ENCODE data around the gene VPS13A. TPM values are rescaled to one million over a fixed set of nuclear protein-coding genes. Genes with fewer than 3 reads are reported as not detected.
"Not testable (repeated sequence)": the region's sequence is repeated elsewhere in the genome, so short reads cannot be mapped to it uniquely, and the experiment has no call there.

The VPS13A gene
- total RNA-seq, 1 donor from 2014 or later: 36.2 TPM

- ATAC-seq: no peak
- DNase-seq (ENCODE audit: missing footprints): no peak
- intact Hi-C loops (cut with DNase I): no loop called here
These were observed 100.4 kb downstream of the VPS13A start for GRCh38 chr9:77277719-77278118.

GRCh38 chr9:77283991-77284390, 106.7 kb downstream of the VPS13A start:
- ATAC-seq (no peak), DNase-seq (ENCODE audit: missing footprints) (no peak)
- intact Hi-C loops (cut with DNase I): no loop called here

DNA sequence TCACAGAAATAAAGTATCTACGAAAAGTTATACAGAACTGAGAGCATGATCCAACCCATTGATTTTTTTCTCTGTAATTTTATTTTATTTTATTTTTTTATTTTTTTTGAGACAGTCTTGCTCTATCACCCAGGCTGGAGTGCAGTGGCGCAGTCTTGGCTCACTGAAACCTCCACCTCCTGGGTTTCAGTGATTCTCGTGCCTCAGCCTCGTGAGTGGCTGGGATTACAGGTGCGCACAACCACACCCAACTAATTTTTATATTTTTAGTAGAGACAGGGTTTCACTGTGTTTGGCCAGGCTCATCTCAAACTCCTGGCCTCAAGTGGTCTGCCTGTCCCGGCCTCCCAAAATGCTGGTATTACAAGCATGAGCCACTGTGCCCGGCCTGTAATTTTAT, 107.3 kb downstream of the VPS13A start:
- ATAC-seq: no peak
- DNase-seq (ENCODE audit: missing footprints): no peak
- intact Hi-C loops (cut with DNase I): no loop called here

- DNase-seq (ENCODE audit: missing footprints) (no peak), ATAC-seq (no peak)
- intact Hi-C loops (cut with DNase I): no loop called here
These were observed 113.0 kb downstream of the VPS13A start for GRCh38 chr9:77290373-77290772.

GRCh38 chr9:77291714-77292113, 114.4 kb downstream of the VPS13A start:
- intact Hi-C loops (cut with DNase I): no loop called here
- DNase-seq (ENCODE audit: missing footprints) (no peak), ATAC-seq (no peak)

DNA sequence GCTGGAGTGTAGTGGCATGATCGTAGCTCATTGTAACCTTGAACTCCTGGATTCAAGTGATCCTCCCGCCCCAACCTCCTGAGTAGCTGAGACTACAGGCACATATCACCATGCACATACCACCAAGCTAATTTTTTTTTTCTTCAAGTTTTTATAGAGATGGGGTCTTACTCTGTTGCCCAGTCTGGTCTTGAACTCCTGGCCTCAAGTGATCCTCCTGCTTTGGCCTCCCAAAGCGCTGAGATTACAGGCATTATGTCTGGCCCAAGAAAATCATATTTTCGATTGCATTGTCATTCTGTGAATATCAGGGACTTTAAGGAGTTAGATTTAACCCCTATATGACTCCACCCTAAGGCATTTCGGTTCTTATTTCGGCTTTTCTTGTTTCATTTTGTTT, 116.6 kb downstream of the VPS13A start:
- ATAC-seq (no peak), DNase-seq (ENCODE audit: missing footprints) (no peak)
- intact Hi-C loops (cut with DNase I): no loop called here

DNA sequence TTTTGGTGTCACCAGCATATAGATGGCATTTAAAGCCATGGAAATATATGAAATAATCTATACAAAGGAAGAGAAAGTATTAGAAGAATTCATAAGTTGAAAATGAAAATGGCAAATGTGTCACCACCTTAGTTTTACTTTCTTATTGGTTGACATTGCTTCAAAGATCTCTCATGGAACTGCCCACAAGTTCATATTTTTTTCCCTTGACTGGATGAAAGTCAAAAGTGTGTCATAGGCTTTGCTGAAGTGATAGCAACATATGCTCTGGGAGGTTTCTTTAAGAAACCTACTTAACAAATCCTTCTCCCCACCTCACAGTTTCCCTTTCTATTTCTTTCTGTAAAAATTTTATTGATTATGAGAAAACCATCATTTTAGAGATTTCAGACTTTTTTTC, 127.2 kb downstream of the VPS13A start:
- intact Hi-C loops (cut with DNase I): no loop called here
- ATAC-seq: no peak
- DNase-seq (ENCODE audit: missing footprints): no peak

DNA sequence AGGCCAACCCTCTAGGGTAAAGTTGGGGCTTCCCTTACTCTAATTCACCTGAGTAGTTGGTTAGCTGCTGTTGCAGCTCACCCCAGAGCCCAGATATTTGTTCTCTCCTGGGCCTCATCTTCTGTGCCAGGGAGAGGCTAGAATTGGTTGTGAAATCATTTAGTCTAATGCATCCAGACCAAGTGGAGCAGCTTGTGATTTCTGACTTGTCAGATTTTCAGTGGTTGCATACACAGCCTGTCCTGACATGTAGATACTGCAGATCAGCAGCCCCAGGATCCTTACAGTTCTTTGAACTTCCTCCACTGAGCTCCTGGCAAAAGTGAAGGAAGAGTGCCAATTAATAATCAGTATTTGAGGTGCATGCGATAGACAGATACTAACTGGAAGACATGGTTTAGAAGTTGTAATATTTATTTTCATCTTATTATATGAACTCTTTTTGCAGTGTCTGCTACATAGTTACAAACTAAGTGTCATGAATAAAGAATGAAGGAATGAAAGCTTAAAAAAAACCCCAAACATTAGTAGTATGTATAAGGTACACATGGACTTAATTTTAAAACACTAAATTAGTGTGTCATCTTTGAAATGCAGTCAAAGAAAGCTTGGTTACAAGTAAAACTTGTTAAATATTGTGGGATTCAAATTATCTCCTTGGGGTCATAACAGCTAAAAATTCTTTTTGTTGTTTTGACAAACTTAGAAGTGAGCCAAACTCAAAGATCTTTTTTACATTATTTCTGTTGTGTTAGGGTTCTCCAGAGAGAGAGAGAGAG, 128.5 kb downstream of the VPS13A start:
- intact Hi-C loops (cut with DNase I): no loop called here
- ATAC-seq: no peak
- DNase-seq (ENCODE audit: missing footprints): no peak

- DNase-seq (ENCODE audit: missing footprints) (no peak), ATAC-seq (no peak)
- intact Hi-C loops (cut with DNase I): no loop called here
These were observed 129.8 kb downstream of the VPS13A start for GRCh38 chr9:77307166-77307565.

GRCh38 chr9:77316058-77316457, 138.7 kb downstream of the VPS13A start:
- DNase-seq (ENCODE audit: missing footprints): no peak
- intact Hi-C loops (cut with DNase I): no loop called here
- ATAC-seq: no peak

DNA sequence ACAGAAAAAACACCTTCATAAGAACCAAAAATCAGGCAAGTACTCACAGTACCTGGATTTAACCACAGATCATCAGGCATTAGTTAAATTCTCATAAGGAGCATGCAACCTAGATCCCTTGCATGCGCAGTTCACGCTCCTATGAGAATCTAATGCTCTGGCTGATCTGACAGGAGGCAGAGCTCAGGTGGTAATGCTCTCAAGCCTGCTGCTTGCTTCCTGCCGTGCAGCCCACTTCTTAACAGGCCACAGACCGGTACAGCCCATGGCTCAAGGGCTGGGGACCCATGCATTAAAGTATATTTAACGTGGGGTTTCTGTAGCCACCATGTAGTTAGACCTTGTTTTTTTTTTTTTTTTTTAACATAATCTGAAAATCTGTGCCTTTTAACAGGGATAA, 147.7 kb downstream of the VPS13A start:
- intact Hi-C loops (cut with DNase I): no loop called here
- no peak for ATAC-seq
- no peak for DNase-seq (ENCODE audit: missing footprints)

GRCh38 chr9:77328102-77328501, 150.8 kb downstream of the VPS13A start:
- intact Hi-C loops (cut with DNase I): no loop called here
- no peak for ATAC-seq
- DNase-seq (ENCODE audit: missing footprints): no peak

- intact Hi-C loops (cut with DNase I): no loop called here
- ATAC-seq: no peak
These were observed 192.7 kb downstream of the VPS13A start for GRCh38 chr9:77370064-77370463.

DNA sequence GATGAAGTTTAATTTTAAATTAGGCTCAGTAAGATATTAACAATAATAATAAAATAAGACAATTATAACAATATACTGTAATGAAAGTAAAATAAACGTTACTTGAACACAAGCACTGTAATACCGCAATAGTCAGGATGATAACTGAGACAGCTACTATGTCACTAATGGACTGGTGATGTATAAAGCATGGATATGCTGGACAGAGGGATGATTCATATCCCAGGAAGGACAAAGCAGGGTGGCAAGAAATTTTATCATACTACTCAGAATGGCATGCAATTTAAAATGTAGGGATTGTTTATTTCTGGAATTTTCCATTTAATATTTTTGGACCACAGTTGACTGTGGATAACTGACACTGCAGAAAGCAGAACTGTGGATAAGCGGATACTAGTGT, 196.9 kb downstream of the VPS13A start:
- no peak for ATAC-seq
- DNase-seq (ENCODE audit: missing footprints): no peak
- intact Hi-C loops (cut with DNase I): no loop called here

More at GRCh38 chr9:77370064-77370463, 192.7 kb downstream of the VPS13A start:
- no peak for DNase-seq (ENCODE audit: missing footprints)

DNA sequence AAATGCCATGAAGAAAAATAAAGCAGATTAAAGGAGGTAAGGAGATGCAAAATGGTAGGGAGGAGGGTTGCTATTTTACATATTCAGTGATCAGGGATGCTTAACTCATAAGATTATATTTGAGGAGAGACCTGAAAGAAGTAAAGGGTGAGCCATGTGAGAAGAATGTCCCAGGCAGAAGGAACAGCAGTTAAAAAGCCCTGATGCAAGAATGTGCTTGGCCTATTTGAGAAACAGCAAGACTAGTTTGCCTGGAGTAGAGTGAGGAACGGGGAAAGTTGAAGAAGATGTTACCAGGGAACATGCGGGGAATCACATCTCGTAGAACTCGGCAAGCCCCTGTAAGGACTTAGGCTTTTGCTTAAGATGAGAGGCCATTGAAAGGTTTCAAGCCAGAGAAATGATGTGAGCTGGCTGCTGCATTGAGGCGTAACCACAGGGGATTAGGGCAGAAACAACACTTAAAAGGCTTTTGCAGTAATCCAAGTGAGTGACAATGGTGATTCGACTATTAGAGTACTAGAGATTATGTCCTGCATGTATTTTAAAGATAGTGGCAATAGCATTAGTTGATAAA, 198.7 kb downstream of the VPS13A start:
- no peak for ATAC-seq
- intact Hi-C loops (cut with DNase I): no loop called here
- DNase-seq (ENCODE audit: missing footprints): no peak

GRCh38 chr9:77384406-77384805, 207.1 kb downstream of the VPS13A start:
- ATAC-seq (no peak), DNase-seq (ENCODE audit: missing footprints) (no peak)
- intact Hi-C loops (cut with DNase I): no loop called here

DNA sequence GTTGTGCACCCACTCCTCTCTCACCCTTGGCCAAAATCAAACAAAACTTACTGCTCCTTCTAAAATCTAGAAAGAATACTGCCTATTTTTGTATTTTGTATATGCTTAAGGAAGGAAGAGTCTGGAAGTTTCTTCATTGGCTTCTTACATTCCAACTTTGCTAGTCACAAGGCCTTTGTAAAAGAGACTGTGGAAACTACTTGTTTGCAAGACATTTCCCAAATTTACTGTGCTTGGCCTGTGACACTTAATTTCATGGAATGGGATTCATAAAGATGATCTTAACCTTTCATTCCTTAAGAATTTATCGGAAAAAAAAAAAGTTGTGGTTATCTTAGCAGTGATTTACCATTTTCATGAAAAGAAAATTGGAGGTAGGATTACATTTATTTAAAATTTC, 208.9 kb downstream of the VPS13A start:
- no peak for ATAC-seq
- no peak for DNase-seq (ENCODE audit: missing footprints)
- intact Hi-C loops (cut with DNase I): no loop called here

- DNase-seq (ENCODE audit: missing footprints) (no peak), ATAC-seq (no peak)
- intact Hi-C loops (cut with DNase I): no loop called here
These were observed 214.5 kb downstream of the VPS13A start for GRCh38 chr9:77391834-77392233.

GRCh38 chr9:77392328-77392727, 215.0 kb downstream of the VPS13A start:
- DNase-seq (ENCODE audit: missing footprints) (no peak), ATAC-seq (no peak)
- intact Hi-C loops (cut with DNase I): no loop called here

GRCh38 chr9:77398581-77398980, 221.2 kb downstream of the VPS13A start:
- intact Hi-C loops (cut with DNase I); DNase-seq (ENCODE audit: missing footprints); ATAC-seq: not testable (repeated sequence)

- ATAC-seq (no peak), DNase-seq (ENCODE audit: missing footprints) (no peak)
- intact Hi-C loops (cut with DNase I): no loop called here
These were observed 222.6 kb downstream of the VPS13A start for GRCh38 chr9:77399964-77400363.

Data from Right ventricle myocardium inferior (tissue), 1 donor.